ENCODE data around the gene ATP10A. TPM values are rescaled to one million over a fixed set of nuclear protein-coding genes. Genes with fewer than 3 reads are reported as not detected.

The ATP10A gene
- total and polyA plus RNA-seq, 2 experiments from 2014 or later = not detected

GRCh38 chr15:25792128-25792527 is 71.0 kb downstream of the ATP10A start:
- H3K36me3 ChIP-seq = no peaks in the 10 kb centered on the region
- peaks cover 4% of the 10 kb centered on the region for H3K27me3 ChIP-seq
- no peak for DNase-seq (ENCODE audit: low read depth in 1 of 2, low spot score in 1 of 2)
- no peaks in the 10 kb centered on the region for H3K9me3 ChIP-seq (ENCODE audit: low read depth)
- no peak overlapping the region for H3K4me3 ChIP-seq
- no peak overlapping the region for H3K27ac ChIP-seq
- TF ChIP-seq CTCF (IDR thresholded peaks at IDR 0.05; ENCODE audit: low read depth, low read length) = no peak
- H3K4me1 ChIP-seq (ENCODE audit: low read depth) = no peaks in the 10 kb centered on the region

- H3K36me3 ChIP-seq = no peaks in the 10 kb centered on the region
- no peak for TF ChIP-seq CTCF (IDR thresholded peaks at IDR 0.05; ENCODE audit: low read depth, low read length)
- no peak overlapping the region for H3K4me3 ChIP-seq
- peaks cover 4% of the 10 kb centered on the region for H3K27me3 ChIP-seq
- H3K27ac ChIP-seq = no peak overlapping the region
- peak in 1 of 2 donors; percentile 81 for DNase-seq (ENCODE audit: low read depth in 1 of 2, low spot score in 1 of 2)
- no peaks in the 10 kb centered on the region for H3K9me3 ChIP-seq (ENCODE audit: low read depth)
- no peaks in the 10 kb centered on the region for H3K4me1 ChIP-seq (ENCODE audit: low read depth)
Observed at GRCh38 chr15:25790000-25790660, 73.0 kb downstream of the ATP10A start.

GRCh38 chr15:25789616-25789999 is 73.5 kb downstream of the ATP10A start:
- Histone ChIP-seq H3K4me1 (ENCODE audit: low read depth) (no peaks in the 10 kb centered on the region), H3K9me3 (ENCODE audit: low read depth) (no peaks in the 10 kb centered on the region), H3K27me3 (peaks cover 4% of the 10 kb centered on the region), H3K4me3 (no peak overlapping the region), H3K27ac (no peak overlapping the region), H3K36me3 (no peaks in the 10 kb centered on the region)
- TF ChIP-seq CTCF (IDR thresholded peaks at IDR 0.05; ENCODE audit: low read depth, low read length) = no peak
- DNase-seq (ENCODE audit: low read depth in 1 of 2, low spot score in 1 of 2) = no peak

- Histone ChIP-seq H3K4me1 (ENCODE audit: low read depth) (no peaks in the 10 kb centered on the region), H3K27me3 (peaks cover 4% of the 10 kb centered on the region), H3K4me3 (no peak overlapping the region), H3K36me3 (no peaks in the 10 kb centered on the region), H3K9me3 (ENCODE audit: low read depth) (no peaks in the 10 kb centered on the region), H3K27ac (no peak overlapping the region)
- DNase-seq (ENCODE audit: low read depth in 1 of 2, low spot score in 1 of 2) = peak in 1 of 2 donors; percentile 8
- no peak for TF ChIP-seq CTCF (IDR thresholded peaks at IDR 0.05; ENCODE audit: low read depth, low read length)
Observed at GRCh38 chr15:25789211-25789610, 73.9 kb downstream of the ATP10A start.

GRCh38 chr15:25787855-25788520 is 75.1 kb downstream of the ATP10A start:
- no peak overlapping the region for H3K27ac ChIP-seq
- no peaks in the 10 kb centered on the region for H3K4me1 ChIP-seq (ENCODE audit: low read depth)
- H3K27me3 ChIP-seq = peaks cover 4% of the 10 kb centered on the region
- TF ChIP-seq CTCF (IDR thresholded peaks at IDR 0.05; ENCODE audit: low read depth, low read length) = no peak
- DNase-seq (ENCODE audit: low read depth in 1 of 2, low spot score in 1 of 2) = peak in 1 of 2 donors; percentile 14
- H3K36me3 ChIP-seq = no peaks in the 10 kb centered on the region
- H3K9me3 ChIP-seq (ENCODE audit: low read depth) = no peaks in the 10 kb centered on the region
- H3K4me3 ChIP-seq = no peak overlapping the region
